UCSD-AML1 (cell line): Measurements from ENCODE around the gene RFT1.

ENCODE experiments used
- DNase-seq: peaks from one replicate; lab custom pipeline; 2025; ENCODE audit not compliant: unreplicated experiment; lab: John Stamatoyannopoulos, UW

RFT1 gene

GRCh38 chr3:53150247-53151085, 20.2 kb upstream of the RFT1 start:
- no peak for DNase-seq

DNA sequence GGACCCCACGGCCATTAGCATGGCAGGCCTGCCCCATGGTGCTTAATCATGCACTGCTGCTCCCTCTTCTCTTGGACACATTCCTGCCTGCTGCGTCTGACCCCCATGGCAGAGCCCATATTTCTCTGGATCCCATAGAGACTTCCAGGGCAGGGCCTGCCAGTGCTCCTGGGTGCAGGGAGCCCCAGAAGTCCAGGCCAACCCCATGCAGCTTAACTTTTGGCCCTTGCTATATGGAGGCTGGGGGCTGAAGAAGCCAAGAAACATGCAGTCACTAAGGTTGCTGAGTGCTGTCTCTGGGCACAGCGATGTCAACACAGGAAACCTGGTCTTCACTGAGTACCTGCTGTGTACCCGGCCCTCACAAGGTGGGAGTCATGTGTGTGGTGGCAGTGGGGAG, 19.5 kb upstream of the RFT1 start:
- DNase-seq = no peak

DNA sequence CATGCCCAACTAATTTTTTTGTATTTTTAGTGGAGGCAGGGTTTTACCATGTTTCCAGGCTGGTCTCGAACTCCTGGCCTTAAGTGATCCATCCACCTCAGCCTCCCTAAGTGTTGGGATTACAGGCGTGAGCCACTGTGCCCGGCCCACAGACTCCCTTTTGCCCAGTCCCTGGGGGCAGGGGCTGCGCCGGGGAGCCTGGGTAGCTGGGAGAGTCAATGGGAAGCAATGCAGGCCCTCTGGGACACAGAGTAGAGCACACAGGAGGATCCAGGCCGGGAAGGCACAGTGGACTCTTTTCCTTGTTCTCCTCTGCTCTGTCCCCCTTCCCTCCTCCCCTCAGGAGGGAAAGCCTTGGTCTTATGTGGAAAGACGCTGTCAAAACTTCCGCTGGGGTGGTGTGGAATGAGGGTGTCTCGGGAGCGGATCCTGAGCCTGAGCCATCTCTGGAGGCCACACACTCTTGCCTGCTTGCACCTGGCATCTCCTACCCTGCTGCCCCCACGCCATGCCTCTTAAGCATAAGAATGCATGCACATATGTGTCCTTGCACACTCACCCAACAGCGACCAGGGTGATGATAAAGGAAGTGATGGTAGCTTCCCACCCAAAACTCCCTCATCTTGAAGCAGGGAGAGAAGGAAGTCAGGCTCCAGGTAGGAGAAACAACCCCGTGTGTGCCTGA, 18.9 kb upstream of the RFT1 start:
- DNase-seq = no peak

GRCh38 chr3:53147903-53148400, 17.7 kb upstream of the RFT1 start:
- no peak for DNase-seq

GRCh38 chr3:53147151-53147902, 17.1 kb upstream of the RFT1 start:
- no peak for DNase-seq

DNA sequence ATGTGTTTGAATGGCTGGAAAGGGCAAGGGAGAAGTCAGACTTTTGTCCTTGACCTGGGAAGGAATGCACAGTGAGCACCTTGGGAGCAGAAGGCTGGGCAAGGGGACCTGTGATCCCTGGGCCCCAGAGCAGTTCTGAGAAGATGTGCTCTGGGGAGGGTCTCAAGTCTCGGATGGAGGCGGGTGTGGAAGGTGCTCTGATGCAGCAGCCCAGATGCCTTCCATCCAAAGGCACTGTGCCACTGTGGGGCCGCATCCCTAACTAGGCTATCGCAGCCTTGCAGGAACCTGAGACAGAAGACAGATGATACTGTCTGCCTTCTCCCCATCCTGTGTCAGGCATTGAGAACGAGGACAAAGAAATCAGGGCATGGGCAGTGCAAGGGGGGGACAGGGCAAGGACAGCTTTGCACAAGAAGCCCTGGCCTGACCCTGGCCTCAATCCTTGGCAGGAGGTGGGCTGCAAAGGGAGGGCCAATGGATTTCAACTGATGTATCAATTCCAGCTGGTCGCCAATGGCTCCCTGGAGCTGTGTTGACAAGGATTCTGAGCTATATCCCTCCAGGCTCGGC, 16.2 kb upstream of the RFT1 start:
- no peak for DNase-seq

- no peak for DNase-seq
Measured at GRCh38 chr3:53145713-53146080, 15.5 kb upstream of the RFT1 start.

- no peak for DNase-seq
Measured at GRCh38 chr3:53144862-53145712, 14.9 kb upstream of the RFT1 start.

- DNase-seq = no peak
Measured at GRCh38 chr3:53144446-53144845, 14.2 kb upstream of the RFT1 start.

DNA sequence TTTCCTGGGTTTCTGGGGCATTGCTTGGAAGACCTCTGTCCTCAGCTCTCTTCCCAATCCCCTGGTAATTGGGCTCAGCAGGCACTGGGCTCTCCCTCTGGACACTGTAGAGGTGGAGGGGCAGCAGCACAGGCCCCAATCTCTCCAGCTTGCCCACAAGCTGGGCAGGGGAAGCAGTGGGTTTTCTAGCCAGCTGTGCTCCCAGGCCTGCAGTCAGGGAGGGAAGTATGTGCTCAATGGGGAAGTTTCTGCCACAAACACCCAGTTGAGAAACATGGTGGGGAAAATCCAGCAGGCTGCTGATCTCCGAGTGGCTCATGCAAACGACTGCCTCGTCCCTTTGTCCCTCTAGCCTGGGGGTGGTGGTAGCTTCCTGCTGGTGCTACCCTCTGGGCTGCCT, 12.8 kb upstream of the RFT1 start:
- DNase-seq = peak; percentile 49

- DNase-seq = peak; percentile 32
Measured at GRCh38 chr3:53140847-53141845, 10.9 kb upstream of the RFT1 start.

DNA sequence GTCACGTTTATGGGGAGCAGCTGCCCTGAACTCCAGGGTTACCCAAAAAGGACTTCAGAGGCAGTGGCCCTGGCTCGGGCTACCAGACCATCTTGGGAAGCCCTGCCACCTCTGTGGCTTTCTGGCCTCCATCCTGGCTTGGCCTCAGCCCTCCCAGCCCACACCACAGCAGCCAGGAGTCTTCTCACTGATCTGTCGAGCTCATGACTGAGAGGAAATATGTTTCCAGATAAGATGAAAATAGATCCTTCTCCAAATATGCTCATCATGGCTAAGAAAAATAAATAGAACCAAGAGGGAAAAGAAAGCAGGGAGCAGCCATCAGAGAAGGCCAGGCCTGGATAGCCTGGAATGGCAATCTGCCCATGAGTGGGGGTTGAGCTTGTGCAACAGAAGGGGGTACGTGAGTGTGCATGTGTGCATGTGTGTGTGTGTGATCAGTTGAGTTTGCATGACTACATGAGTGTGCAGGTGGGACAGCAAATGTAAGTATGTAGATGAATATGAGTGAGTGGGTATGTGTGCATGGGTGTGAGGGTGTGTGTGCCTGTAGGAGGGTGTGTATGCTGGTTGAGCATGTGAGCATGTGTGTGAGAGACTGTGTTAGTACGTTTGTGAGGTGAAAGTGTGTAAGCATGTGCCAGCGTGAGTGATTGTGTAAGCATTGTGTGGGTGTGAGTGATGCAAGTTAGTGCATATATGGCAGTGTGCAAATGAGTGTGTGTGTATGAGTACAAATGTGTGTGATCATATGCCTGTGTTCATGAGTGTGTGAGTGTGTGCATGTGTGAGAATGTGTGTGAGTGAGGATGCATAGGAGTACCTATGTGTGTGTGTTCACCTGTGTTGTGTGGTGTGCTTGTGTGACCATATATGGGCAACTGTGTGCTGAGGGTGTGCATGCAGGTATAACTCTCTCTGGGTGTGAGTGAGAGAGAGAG, 9.9 kb upstream of the RFT1 start:
- peak; percentile 56 for DNase-seq

- DNase-seq = no peak
Measured at GRCh38 chr3:53137835-53138446, 7.7 kb upstream of the RFT1 start.

- no peak for DNase-seq
Measured at GRCh38 chr3:53137221-53137620, 7.0 kb upstream of the RFT1 start.

DNA sequence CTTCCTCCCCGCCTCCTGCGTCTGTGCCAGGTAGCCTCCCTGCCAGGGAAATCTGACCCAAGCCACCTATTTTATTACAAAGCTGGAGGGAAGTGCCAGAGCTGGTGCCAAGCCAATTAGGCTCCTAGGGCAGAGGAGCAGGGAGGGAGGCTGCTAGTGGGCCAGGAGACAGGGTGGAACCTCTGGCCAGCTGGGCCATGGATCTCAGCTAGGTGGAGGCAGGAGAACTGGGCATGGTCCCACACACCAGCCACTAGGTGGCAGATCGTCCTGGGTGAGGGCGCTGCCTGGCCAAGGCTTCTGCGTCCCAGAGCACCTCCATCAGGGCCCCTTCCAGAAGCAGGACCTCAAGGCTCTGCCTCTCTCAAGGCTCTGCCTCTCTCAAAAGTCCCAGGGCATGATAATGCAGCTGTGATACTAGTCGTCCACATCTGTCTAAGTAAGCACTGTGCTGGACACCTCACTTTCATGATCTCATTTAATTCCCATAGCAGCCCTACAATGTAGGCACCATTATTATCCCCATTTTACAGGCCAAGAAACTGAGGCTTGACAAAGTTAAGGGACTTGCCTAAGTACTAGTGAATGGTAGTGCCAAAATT, 4.5 kb upstream of the RFT1 start:
- DNase-seq = peak; percentile 78

DNA sequence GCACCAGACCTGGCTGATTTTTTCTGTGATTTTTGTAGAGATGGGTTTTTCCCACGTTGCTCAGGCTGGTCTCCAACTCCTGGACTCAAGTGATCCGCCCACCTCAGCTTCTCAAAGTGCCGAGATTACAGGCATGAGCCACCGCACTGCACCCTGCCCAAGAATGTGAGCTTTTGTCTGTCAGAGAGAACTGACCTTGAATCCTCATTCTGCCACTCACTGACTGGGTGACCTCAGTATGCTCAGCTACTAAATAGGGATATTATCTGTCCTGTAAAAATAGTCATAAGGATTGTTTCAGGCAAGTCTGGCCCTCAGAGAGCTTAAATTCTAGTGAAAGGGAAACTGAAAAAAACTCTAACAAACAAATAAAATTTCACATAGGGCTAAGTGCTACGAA, 2.1 kb upstream of the RFT1 start:
- no peak for DNase-seq

- DNase-seq = no peak
Measured at GRCh38 chr3:53131096-53131495, 861 bp upstream of the RFT1 start.
